Measurements from ENCODE around the gene FOXR1.

Gene FOXR1

DNA sequence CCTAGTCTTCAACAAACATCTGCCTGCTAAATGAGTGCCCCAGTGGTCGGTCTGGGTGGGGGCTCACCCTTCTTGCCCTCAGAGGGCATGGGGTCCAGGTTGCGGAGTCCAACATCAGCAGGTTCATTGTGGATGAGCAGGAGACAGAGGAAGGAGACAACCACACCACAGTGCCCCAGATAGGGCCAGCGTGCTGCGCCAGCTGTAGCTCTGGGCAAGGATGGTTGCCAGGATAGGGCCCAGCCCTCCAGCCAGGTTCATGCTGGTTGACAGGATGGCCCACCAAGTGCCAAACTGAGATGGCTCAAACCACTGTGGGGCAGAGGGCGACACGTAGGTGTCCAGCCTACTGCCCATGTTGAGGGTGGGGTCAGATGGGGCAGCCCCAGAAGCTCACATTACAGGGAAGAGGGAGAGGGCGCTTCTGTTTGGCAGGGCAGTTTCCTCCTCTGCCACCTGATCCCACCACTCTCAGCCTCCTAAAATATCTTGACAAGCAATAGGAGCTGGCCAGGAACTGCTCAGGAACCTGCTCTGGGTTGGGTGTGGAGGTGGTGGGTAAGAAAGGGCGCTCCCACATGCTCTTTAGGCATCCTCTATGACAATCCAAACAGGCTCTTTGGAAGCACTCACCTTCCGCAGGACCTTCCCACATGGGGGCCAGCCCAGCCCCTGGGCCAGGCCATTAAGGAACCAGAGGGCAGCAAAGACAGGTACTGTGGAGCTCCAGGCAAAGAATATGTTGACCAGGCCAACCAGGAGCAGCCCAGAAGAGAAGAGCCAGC, 56.2 kb downstream of the FOXR1 start:
- DNase-seq, result no peak

DNA sequence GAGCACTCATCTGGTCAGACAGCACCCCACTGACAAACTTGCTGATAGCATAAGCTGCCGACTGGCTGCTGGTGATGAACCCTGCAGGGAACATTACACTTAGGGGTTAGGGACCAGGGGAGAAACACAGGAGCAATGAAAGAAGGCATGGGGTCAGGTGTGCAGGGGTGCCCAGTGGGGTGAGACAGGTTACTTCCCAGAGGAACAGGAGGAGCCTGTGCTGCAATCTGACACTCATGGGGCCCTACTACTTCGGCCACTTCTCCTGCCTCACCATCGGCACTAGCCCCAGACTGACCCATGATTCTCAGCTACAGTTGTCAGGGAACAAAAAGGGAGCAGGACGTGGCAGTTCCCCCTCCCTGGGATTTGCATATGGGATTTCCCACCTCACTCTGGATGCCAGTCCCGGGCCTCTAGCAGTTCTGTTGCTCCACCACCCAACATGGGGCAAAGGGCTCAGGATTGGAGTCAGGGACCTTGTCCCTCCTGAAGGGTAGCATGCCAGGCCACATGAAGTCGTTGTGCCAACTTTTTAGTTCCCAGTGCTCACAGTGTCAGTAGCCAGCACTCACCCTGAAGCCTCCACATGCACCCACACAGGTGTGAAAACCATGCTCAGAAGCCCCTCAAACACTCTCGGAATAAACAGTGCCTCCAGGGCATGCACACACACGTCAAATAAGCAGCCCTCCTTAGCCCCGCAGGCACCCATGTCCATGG, 56.9 kb downstream of the FOXR1 start:
- DNase-seq, result no peak

DNA sequence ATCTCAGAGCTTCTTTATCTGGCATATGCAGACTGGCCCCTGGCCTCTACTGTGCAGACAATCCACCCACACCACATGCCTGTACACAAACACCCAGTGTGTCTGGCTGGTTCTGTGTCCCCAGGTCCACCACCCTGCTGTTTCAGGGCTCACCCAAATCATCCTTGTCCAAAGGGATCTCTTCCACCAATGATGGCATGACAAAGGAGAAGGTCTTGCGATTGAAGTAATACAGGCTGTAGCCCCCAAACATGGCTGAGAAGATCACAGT, 57.4 kb downstream of the FOXR1 start:
- DNase-seq, result no peak

DNA sequence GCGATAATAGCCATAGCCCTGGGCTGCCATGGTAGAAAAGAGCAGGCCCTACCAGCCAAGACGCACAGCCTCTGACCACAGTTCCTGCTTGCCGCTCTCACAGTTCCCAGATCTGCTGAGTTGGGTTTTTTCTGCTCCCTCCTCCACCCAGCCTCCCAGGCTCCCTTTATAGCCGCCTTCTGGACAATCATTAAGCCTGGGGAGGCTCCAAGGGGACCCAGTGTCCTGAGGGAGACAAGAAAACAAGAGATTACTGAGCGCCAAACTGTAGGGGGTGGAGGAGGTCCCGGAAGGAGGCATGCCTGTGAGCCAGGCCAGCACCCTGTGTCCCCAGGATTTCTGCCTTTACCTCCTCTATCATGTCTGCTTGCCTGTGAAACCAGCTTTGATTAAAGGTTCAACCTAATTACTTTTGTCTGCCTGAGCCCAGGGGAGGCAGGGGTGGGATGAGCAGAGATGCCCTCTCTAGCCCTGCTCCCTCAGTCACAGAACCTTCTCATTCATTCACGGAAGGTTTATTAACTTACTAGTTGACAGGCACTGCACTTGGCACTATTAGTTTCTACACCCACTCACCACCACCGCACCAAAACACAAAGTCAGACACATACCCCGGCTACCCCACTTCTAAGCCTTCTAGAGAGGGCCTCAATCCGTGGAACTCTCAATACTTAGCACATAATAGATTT, 57.9 kb downstream of the FOXR1 start:
- DNase-seq, result peak; percentile 58

DNA sequence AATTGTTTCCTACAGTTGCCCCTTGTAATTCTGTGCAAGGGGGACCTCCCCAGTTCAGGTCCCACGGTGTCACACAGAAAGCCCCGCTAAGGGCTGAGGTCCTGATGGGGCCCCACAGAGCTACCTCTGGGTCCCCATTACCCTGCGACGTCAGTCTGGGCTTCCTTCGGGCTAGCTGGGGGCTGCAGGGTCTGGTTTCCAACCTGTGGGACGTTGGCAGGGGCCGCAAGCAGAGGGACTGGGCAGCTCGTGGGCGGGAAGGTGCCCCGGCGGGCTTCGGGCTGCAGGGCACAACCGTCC, 58.4 kb downstream of the FOXR1 start:
- DNase-seq, result no peak

DNA sequence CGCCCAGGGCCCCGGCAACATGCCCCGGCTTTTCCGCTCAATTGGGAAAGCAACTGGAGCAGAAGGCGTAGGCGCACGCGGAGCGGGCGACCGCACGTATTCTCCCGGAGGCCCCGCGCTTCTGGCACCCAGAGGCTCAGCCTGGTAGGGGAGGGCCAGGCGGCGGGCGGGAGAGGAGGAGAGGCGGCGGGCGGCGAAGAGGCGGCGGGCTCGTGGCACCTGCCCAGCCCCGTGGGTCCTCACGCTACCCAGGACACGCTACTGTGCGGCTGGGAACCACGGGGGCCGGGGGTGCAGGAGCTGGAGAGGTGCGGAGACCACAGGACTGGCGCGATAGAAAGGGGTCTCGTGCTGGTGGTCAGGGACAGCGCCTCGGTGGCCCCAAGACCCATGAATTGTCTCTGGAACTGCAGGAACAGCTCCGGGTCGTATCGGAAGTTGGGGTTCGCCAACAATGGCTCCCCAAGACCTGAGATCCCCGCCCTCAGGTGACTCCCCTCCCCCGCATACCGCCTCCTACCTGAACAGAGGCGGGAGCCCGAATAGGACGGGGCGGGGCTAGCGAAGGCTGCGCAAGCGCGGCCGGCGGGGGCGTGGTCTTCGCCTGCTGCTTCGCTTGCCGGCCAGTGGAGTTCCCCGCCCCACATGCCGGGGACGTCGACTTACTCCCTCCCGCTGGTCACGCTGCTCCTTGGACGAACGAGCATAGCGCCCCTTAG, 58.9 kb downstream of the FOXR1 start, which contains the start of gene SLC37A4:
TSS of gene SLC37A4 (minus strand) at position 549 of the 719 bp plus-strand sequence.
- peak; percentile 86 for DNase-seq

Measured in right kidney (tissue), 1 donor.